ENCODE measurements around the gene RPL26.
"Not testable (repeated sequence)": the region's sequence is repeated elsewhere in the genome, so short reads cannot be mapped to it uniquely, and the experiment has no call there.

Gene RPL26

DNA sequence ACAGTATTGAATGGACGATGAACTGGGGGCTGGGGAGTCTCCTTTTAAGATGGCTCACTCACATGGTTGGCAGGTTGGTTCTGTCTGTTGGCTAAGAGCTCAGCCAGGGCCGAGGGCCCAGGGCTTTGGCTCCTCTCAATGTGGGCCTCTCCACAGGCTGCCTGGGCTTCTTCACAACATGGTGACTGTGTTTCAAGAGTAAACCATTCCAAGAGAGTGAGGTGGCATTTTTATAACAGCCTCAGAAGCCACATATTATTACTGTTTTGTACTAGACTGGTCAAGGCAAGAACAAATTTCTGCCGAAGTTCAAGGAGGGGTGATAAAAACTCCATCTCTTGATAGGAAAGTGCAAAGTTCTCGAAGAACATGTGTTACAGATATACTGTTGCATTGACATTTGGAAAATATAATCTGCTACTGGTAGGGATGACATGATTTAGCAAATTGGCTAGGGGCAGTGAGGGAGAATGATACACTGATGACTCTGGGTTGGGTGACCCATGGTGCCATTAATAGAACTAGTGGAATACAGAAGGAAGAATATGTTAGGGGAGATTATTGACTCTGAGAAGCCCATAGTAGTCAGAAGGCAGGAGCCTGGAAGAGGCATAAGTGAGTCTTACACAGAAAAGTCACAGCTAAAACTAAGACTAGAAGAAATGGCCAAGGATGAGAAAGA, 20.2 kb downstream of the RPL26 start:
- FAIRE-seq, result no peak

DNA sequence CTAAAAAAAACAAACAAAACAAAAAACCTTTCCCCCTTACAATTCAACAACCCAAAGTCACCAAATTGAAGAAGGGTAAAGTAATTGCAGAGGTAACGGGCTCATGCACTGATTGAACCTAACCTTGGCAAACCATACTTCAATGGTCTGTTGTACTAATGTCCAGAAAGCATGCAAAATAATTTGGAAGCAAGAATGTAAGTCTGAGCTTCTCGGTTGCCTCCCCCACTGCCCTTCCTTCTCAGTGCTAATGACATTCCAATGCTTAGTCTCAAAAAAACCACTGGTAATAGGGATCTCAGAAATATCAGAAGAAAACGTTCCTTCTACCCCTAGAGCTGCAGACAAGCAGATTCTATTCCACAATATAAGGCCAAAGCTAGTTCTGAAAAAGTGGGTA, 22.2 kb downstream of the RPL26 start:
- no peak for FAIRE-seq

DNA sequence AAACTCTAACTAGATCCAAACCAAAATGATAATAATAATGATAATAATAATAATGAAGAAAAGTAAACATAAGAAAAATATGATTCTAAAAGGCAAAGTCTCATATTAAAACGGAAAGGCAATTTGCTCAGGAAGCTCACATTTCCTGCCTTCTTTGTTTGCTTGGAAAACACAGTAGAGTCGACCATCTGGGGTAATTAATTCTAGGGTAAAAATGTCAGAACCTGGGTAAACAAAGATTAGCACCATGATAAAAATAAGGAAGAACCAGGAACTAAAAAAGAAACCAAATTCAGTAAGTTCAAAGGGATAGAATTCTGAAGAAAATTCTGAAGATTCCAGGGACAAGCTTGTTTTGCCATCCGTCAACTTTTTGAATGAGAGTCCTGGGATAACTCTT, 22.7 kb downstream of the RPL26 start:
- peak; percentile 99 for FAIRE-seq

DNA sequence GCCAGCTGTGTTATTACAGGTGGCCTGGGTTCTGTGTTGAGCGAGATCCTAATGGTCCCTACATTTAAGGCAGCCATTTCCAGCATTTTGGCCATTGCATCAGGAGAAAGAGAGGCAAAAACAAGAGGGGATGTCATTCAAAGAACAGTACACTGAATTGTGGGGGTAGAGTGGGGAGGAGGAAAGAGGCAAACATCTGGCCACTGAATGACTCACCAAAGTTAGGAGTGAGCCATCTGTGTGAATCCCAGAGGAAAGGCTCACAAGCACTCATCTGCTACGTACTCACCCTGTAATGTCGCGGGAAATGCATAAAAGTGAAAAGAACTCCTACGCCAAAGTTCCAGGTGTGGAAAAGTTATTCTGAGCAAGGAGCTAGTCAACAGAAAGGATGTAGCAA, 23.2 kb downstream of the RPL26 start:
- no peak for FAIRE-seq

DNA sequence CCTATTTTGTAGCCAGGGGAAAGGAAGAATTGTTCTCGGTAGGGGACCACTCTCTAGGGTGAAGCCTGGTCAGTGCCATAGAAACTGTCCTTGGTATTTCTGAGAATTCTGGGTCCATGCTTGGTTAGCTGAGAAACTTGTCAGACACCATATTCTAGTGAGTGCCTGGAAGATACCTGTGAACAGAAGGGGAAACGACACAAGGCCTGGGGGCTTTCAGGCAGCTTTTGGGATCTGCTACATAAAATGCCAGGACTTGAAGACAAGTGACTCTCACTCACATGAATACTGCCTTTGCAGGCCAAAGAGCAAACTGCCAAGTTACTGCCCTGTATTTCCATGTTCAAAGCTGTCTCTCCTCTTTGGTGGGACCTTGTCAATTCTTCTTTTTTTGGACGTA, 25.1 kb downstream of the RPL26 start:
- no peak for FAIRE-seq

DNA sequence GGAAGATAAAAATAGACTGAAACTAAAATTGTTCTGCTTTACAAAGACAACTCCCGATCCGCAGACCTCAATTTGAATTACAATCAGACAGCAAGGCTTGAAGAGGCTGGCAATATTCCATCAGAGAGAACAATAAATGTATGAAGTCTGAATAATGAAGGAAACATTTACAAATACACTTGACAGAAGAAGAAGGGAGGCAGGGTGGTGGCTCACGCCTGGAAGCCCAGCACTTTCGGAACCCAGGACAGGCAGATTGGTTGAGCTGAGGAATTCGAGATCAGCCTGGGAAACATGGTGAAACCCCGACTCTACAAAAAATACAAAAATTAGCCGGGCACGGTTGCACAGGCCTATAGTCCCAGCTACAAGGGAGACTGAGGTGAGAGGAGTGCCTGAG, 28.8 kb downstream of the RPL26 start:
- no peak for FAIRE-seq

DNA sequence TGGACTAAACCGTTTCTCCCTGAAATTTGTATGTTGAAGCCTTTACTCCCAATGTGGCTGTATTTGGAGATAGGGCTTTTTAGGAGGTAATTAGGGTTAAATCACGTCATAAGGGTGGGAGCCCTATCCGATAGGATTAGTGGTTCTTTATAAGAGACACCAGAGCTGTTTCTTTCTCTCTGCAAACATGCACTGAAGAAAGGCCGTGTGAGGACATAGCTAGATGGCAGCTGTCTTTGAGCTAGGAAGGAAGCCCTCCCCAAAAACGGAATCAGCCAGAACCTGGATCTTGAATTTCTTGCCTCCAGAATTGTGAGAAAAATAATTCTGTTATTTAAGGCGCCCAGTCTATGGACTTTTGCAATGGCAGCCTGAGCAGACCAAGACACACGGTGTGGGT, 29.3 kb downstream of the RPL26 start:
- no peak for FAIRE-seq

DNA sequence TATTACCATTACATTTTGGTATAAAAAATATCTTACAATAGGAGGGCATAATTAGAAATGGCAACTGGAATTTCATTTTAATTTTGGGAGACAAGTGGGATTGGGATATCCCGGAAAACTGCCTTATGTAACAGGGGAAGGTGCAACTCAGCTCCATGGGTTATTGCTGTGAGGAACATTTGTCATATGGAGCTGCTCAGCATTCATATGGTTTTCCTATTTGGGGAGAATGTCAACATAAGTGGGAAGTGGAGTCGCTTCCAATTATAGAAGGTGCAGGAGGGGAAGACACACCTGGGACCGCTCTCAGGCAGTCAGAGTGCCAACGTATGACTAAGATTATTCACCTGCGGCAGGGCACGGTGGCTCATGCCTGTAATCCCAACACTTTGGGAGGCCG, 32.7 kb downstream of the RPL26 start:
- no peak for FAIRE-seq

DNA sequence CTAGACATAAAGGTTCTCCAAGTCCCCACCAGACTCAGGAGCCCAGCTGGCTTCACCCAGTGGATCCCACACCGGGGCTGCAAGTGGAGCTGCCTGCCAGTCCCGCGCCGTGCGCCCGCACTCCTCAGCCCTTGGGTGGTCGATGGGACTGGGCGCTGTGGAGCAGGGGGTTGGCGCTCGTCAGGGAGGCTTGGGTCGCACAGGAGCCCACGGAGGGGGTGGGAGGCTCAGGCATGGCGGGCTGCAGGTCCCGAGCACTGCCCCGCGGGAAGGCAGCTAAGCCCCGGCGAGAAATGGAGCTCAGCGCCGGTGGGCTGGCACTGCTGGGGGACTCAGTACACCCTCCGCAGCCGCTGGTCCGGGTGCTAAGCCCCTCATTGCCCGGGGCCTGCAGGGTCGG, 36.0 kb downstream of the RPL26 start:
- not testable (repeated sequence) for FAIRE-seq

DNA sequence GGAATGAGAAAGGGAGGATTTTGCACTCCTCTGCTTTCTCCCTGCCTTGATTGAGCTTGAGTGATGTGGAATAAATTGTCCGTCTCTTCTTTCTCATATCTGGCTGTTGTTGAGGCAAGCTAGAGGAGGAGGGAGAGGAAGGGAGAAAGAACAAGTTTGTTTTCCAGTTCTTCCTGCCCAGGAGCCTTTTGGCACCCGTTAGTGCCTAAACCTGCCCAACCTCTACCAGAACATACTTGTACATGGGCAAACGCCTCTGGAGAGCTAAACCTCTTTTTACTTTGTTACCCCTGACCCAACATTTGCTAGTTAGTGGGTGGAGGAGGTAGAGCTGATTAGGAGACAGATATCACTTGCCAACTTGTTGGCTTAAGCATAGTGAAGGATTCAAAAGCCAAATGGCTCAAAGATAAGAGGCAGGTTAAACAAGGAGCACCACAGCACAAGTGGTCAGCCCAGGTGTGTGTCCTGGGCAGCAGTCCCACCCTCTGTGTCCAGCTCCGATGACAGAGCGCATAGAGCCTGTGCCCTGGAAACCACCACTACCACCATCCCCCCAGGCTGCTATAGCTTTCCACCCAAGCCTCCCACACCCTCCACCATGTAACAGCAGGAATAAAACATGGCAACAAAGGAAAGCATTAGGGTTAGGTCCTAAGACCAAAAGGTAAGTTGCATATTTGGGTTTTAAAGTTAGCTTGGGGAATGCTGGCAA, 36.9 kb downstream of the RPL26 start:
- FAIRE-seq, result no peak

DNA sequence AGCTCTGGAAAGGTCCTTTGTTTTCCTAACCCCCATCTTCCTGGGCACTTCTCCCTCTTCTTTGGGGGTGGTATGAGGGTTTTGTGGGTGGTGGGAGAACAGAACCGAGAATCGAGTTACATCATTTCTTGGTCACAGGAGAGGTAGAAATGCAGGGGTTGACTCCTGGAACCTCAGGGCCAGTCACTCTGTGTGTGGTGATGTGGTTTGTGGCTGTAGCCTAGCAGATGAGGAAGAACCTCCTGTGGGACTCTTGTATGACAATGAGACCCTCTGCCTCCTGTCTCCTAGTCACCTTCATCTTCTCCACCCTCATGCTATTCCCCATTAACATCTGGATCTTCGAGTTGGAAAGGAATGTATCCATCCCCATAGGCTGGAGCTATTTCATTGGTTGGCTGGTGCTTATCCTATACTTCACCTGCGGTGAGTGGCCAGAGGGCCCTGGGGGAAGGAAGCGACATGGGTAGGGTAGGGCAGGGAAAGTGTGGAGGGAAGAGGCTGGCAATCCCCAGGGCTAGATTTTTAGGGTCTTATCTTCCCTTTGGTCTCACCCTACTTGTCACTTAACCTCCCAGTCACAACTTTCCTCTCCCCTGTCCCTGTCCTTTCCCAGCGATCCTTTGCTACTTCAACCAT, 37.8 kb downstream of the RPL26 start:
- FAIRE-seq, result no peak

DNA sequence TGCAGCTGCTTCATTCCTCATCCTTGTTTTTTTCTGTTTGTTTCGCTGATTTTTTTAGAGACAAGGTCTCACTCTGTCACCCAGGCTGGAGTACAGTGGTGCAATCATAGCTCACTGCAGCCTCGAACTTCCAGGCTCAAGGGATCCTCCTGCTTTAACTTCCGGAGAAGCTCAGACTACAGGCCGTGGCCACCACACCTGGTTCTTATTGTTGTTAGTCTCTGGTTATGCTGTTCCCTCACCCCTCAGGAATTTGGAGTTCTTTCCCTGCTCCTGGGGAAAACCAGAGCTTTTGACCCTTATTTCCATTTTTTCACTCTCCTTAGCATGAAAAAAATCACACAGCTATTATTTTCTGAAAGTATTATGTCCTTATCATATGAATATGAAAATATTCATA, 41.5 kb downstream of the RPL26 start:
- FAIRE-seq, result no peak

DNA sequence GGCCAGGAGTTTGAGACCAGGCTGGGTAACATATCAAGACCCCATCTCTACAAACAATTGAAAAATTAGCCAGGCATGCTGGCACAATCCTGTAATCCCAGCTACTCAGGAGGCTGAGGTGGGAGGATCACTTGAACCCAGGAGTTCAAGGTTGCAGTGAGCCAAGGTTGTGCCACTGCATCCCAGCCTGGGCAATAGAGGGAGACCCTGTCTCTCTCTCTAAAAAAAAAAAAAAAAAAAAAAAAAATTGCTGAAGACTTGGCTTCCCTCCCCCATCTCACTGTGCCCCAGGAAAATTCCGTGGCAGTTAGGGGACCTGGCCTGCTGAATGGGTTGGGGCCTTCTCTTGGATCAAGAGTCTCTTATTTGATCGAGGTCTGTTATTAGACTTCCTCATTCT, 43.5 kb downstream of the RPL26 start, which contains the start of gene ODF4:
TSS of gene ODF4 (plus strand) at position 301 of the 400 bp plus-strand sequence. CDS start 212 bp downstream, outside the sequence.
- FAIRE-seq, result no peak

DNA sequence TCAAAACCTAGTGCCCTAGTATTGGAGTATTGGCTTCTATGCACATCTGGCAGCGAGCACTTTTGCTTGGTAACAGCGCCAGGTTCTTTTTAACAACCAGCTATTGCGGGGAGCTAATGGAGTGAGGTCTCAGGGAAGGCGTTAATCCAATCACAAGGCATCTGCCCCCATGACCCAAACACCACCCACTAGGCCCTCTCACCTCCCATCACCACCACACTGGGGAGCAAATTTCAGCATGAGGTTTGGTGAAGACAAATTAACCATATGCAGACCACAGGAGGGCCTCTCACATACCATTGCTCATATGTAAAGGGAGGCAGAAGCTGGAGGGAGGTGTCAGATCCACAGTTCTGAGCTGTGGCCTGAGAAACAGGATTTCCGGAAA, 44.2 kb downstream of the RPL26 start:
- FAIRE-seq, result no peak

DNA sequence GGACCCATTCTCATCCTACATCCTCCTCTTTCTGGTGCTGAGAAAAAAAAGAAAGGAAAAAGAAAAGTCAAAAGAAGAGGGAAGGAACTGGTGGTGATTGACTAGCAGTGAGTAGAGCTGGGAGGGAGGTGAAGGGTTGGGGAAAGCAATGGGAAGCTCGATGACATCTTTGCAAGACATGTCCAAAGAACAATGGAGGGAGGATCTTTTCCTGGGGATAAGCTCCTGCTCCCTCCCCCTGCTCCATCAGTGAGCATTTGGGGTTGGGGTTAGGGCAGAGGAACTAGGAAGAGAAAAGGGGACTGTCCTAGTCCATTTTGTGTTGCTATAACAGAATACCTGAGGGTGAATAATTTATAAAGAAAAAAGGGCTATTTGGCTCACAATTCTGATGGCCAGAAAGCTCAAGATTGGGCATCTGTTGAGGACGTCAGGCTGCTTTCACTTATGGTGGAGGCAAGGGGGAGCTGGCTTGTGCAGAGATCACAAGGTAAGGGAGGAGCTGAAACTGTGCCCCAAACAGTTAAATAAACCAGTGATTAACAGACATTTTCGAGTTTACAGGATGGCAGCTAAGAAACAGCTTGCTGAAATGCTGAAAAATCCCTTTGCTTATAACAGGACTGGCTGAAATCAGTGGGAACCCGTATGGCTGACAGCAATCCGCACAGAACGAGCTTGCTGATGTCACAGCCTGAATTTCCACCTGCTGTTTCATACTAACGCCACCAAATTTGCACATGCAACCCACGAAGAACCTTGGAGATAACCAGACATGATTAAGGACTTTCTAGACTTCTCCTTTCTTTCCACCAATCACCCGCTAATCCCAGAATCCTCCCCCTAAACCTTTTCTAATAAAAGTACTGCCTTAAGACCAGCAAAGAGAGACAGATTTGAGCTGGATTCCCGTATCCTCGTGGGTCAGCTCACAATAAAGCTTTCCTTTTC, 44.9 kb downstream of the RPL26 start:
- FAIRE-seq, result no peak

DNA sequence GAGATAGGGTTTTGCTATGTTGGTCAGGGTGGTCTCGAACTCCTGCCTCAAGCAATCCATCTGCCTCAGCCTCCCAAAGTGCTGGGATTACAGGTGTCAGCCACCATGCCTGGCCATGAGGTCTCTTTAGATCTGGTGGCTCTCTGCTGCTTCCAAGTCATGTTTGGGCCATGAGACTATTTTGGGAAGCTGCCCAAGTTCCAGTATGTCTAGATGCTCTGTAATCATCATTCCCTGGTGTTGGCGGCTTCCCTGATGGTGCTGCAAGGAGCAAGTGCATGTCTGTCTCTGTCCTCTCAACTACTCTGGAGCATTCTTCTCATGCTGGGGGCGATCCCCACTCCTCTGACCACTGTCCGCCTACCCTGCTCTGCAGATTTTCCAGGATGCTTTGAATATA, 49.7 kb downstream of the RPL26 start:
- no peak for FAIRE-seq

DNA sequence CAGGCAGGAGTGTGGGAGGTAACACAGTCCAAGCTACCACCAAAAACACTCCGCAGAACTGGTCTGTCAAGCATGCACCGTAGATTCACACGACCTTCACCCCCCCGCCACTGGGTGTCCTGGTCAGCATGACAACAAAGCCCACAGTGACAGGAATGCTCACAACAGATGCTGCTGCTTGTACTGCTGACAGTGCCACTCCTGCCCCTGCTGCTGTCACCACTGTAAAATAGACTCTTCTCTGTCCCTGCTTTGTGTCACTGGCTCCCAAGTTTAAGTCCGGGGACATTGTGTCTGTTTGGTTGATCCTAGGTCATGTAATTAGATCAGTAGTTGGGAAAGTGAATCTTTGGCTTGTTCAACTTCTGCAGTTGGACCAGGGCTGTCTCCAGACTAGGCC, 50.3 kb downstream of the RPL26 start:
- FAIRE-seq, result no peak

DNA sequence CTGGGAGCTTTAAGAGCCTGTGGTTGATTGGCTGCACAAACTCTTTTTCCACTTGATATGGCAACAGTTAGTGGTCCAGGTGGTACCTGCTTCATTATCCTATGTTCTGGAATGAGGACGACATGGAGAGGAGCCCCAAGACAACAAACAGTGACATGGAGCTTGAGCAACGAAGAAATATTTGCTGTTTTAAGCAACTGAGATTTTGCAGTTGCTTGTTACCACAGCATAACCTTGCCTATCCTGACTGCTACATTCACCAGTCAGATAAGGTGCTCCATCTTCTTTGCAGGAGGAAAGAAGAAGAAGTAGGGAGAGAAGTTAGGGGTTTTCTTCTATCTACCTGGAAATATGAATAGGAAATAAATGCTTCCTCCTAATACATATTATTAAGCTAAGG, 50.9 kb downstream of the RPL26 start:
- FAIRE-seq, result no peak

Data from islet of Langerhans (tissue), 1 donor.